AG04449 (cell line): Measurements from ENCODE around the gene EXOC6B.
"Not testable (repeated sequence)": the region's sequence is repeated elsewhere in the genome, so short reads cannot be mapped to it uniquely, and the experiment has no call there.

Experiments used
- CTCF ChIA-PET: fragments of 350-600 bp; formaldehyde crosslinking; extraction: SDS; loops from one replicate; lab custom pipeline; 2021; ENCODE audit warnings: antibody characterized with exemption; lab: Yijun Ruan, JAX
- POLR2A ChIA-PET: fragments of 400-600, 350-600 bp; formaldehyde crosslinking; extraction: SDS; loops from one replicate; lab custom pipeline; 2020; ENCODE audit warnings: antibody characterized with exemption, inconsistent platforms; lab: Yijun Ruan, JAX
- DNase-seq: peaks from one replicate; pipeline ENCODE4 v3.0.0-alpha.2; 2010; ENCODE audit warnings: low read depth, low spot score
- H3K4me3 ChIP-seq: 2 replicates; pipeline ENCODE4 v1.5.1; 2011; ENCODE audit warnings: low read depth, mild to moderate bottlenecking, control low read depth, low read length
- TF ChIP-seq, protein P1 (sequence below): IDR thresholded peaks from one replicate; pipeline ENCODE4 v1.5.1; 2011; ENCODE audit warnings: mild to moderate bottlenecking, moderate library complexity, low read length, control low read depth, inconsistent platforms; ENCODE audit not compliant: insufficient read depth; ENCODE audit errors: missing control alignments

EXOC6B gene

GRCh38 chr2:72438364-72438763 is 387.5 kb downstream of the EXOC6B start:
- H3K4me3 ChIP-seq = no peak overlapping the region
- TF ChIP-seq, protein P1, sequence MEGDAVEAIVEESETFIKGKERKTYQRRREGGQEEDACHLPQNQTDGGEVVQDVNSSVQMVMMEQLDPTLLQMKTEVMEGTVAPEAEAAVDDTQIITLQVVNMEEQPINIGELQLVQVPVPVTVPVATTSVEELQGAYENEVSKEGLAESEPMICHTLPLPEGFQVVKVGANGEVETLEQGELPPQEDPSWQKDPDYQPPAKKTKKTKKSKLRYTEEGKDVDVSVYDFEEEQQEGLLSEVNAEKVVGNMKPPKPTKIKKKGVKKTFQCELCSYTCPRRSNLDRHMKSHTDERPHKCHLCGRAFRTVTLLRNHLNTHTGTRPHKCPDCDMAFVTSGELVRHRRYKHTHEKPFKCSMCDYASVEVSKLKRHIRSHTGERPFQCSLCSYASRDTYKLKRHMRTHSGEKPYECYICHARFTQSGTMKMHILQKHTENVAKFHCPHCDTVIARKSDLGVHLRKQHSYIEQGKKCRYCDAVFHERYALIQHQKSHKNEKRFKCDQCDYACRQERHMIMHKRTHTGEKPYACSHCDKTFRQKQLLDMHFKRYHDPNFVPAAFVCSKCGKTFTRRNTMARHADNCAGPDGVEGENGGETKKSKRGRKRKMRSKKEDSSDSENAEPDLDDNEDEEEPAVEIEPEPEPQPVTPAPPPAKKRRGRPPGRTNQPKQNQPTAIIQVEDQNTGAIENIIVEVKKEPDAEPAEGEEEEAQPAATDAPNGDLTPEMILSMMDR = no peak
- no peak for DNase-seq
- POLR2A ChIA-PET = interaction anchor here (0.6 kb wide), 1 partner anchor 182 kb away, joined by 3 read pairs; no protein-coding TSS in a partner anchor
- CTCF ChIA-PET = interaction anchor here (1.5 kb wide), 1 partner anchor 123 kb away, joined by 4 read pairs; no protein-coding TSS in a partner anchor

DNA sequence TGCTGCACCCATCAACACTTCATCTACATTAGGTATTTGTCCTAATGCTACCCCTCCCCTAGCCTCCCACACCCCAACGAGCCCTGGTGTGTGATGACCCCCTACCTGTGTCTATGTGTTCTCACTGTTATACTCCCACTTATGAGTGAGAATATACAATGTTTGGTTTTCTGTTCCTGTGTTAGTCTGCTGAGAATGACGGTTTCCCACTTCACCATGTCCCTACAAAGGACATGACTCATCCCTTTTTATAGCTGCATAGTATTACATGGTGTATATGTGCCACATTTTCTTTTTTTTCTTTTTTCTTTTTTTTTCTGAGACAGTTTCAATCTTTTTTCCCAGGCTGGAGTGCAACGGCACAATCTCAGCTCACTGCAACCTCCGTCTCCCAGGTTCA is 394.1 kb downstream of the EXOC6B start:
- ChIA-PET CTCF (no interaction called here), POLR2A (no interaction called here)
- TF ChIP-seq, protein P1 = no peak
- no peak for DNase-seq
- H3K4me3 ChIP-seq = no peak overlapping the region

- POLR2A ChIA-PET = no interaction called here
- CTCF ChIA-PET = no interaction called here
- H3K4me3 ChIP-seq = no peak overlapping the region
- DNase-seq = no peak
- TF ChIP-seq, protein P1 = no peak
Measured at GRCh38 chr2:72427022-72427861, 398.6 kb downstream of the EXOC6B start.

DNA sequence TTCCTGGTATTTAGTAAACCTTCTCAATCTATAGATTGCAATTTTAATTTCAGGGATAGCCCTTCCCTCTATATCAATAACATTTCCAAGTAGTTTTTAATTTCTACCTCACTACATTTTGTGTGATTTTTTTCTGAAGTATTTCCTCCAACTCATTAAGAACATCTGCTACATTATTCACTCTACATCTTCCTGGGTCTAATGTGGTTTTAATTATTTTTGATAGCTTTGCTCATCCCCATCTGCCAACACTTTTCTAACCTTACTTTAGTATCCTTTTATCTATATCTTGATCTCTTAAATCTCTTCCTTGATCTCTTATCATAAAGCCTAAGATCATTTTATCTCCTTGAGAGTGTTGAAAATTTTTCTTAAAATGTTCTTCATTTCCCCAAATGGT is 399.8 kb downstream of the EXOC6B start:
- no peak overlapping the region for H3K4me3 ChIP-seq
- ChIA-PET CTCF (no interaction called here), POLR2A (no interaction called here)
- DNase-seq = no peak
- TF ChIP-seq, protein P1 = no peak

DNA sequence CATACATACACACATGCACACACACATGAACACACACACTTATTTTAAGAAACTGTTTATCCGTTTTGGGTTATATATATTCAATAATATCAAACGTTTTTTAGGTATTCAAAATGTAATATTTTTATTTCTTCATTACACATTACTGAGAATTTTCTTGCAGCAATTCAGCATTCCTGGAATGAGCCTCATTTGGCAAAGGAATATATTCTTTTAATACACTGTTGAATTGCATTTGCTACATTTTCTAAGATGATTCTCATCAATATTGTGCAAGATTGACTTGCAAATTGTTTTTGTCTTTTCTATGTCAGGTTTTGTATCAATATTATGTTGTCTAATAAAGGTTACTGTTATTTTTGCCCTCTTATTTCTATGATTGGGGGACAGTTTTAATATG is 402.1 kb downstream of the EXOC6B start:
- TF ChIP-seq, protein P1 = no peak
- no peak overlapping the region for H3K4me3 ChIP-seq
- CTCF ChIA-PET = no interaction called here
- POLR2A ChIA-PET = no interaction called here
- DNase-seq = no peak

- H3K4me3 ChIP-seq, POLR2A ChIA-PET, CTCF ChIA-PET, DNase-seq: not testable (repeated sequence)
Measured at GRCh38 chr2:72421771-72422379, 404.0 kb downstream of the EXOC6B start.
